ENCODE results near the gene APOL1.
A peak's percentile ranks its signal among the peaks of the same experiment; 100 is the strongest.

The APOL1 gene

GRCh38 chr22:36277482-36278291 is 24.8 kb downstream of the APOL1 start:
- TF ChIP-seq CTCF (IDR thresholded peaks at IDR 0.05; ENCODE audit: low read depth, low read length): peak; percentile 78
- no peak for DNase-seq (ENCODE audit: extremely low read depth, low read depth)

GRCh38 chr22:36279219-36279666 is 26.3 kb downstream of the APOL1 start:
- DNase-seq (ENCODE audit: extremely low read depth, low read depth): no peak
- TF ChIP-seq CTCF (IDR thresholded peaks at IDR 0.05; ENCODE audit: low read depth, low read length): no peak

- no peak for DNase-seq (ENCODE audit: extremely low read depth, low read depth)
- no peak for TF ChIP-seq CTCF (IDR thresholded peaks at IDR 0.05; ENCODE audit: low read depth, low read length)
Measured at GRCh38 chr22:36280379-36280778, 27.4 kb downstream of the APOL1 start.

- no peak for DNase-seq (ENCODE audit: extremely low read depth, low read depth)
- no peak for TF ChIP-seq CTCF (IDR thresholded peaks at IDR 0.05; ENCODE audit: low read depth, low read length)
Measured at GRCh38 chr22:36281781-36282327, 28.9 kb downstream of the APOL1 start.

- TF ChIP-seq CTCF (IDR thresholded peaks at IDR 0.05; ENCODE audit: low read depth, low read length): no peak
- no peak for DNase-seq (ENCODE audit: extremely low read depth, low read depth)
Measured at GRCh38 chr22:36282328-36282831, 29.4 kb downstream of the APOL1 start.

- no peak for DNase-seq (ENCODE audit: extremely low read depth, low read depth)
- TF ChIP-seq CTCF (IDR thresholded peaks at IDR 0.05; ENCODE audit: low read depth, low read length): no peak
Measured at GRCh38 chr22:36284171-36284571, 31.2 kb downstream of the APOL1 start.

GRCh38 chr22:36285017-36285416 is 32.1 kb downstream of the APOL1 start:
- no peak for DNase-seq (ENCODE audit: extremely low read depth, low read depth)
- no peak for TF ChIP-seq CTCF (IDR thresholded peaks at IDR 0.05; ENCODE audit: low read depth, low read length)

Measured in AG09319 (cell line).